ENCODE results near the gene LRP11. TPM values are rescaled to one million over a fixed set of nuclear protein-coding genes. Genes with fewer than 3 reads are reported as not detected.
A peak's percentile ranks its signal among the peaks of the same experiment; 100 is the strongest.

The LRP11 gene
- total and polyA plus RNA-seq, 2 of the 13 experiments (the other 11 are each of a cell fraction or from before 2014, with no cell fraction given): 32.4 to 48.9 TPM

DNA sequence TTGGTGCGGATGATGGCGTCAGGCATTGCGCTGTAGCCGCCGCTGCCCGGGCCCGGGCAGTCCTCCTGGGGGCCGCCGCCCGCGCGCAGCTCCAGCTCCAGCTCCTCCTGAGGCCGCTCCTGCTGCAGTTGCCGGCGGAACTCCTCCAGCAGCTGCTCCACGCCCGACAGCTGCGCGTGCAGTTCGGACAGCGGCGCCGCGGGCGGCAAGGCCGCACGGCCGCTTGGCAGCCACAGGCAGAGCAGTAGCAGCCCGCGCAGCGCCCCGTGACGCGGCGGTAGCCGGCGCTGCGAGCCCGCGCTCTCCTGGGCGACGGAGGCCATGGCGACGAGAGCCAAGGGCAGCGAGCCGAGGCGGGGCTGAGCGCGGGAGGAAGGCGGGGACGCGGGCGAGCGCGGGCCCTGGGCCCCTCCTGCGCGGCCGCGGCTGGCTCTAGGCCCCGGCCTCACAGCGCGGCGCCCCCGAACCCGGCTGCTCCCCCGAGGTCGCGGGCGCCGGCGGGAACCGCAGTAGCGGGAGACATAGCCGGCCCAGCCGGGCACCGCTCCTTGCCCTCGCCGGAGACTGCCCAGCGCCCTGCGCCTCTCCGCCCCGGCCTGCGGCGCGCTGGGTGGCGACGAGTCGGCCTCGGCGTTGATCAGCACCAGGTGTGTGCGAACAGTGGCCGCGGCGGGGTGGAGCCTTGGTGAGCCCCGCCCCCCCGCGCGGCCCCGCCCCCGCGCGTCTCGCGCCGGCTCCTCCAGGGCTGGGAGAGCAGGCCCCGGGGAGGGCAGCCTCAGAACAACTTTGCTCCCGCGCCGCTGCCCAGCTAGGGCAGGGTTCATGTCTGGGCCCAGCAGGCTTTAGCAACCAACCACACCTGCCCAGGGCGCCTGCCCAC lies at the start of gene LRP11 (continued):
- TF ChIP-seq SRSF1 (optimal IDR thresholded peaks at IDR 0.05; ENCODE audit: low read depth, low read length): no peak
- 0 out of 2 replicates have a peak, but pooled peaks have one; percentile 57 for TF ChIP-seq ZNF280B (CRISPR knock-in tag; IDR thresholded peaks at IDR 0.05; ENCODE audit: borderline replicate concordance)
- 0 out of 2 replicates have a peak, but pooled peaks have one; percentile 32 for TF ChIP-seq ZFP37 (CRISPR knock-in tag; IDR thresholded peaks at IDR 0.05; ENCODE audit: borderline replicate concordance)
- TF ChIP-seq ZNF883 (CRISPR knock-in tag; IDR thresholded peaks at IDR 0.05; ENCODE audit: not compliant biosample characterization): no peak
- TF ChIP-seq TIGD3 (CRISPR knock-in tag; IDR thresholded peaks at IDR 0.05; ENCODE audit: borderline replicate concordance): no peak
- TF ChIP-seq, protein P1, sequence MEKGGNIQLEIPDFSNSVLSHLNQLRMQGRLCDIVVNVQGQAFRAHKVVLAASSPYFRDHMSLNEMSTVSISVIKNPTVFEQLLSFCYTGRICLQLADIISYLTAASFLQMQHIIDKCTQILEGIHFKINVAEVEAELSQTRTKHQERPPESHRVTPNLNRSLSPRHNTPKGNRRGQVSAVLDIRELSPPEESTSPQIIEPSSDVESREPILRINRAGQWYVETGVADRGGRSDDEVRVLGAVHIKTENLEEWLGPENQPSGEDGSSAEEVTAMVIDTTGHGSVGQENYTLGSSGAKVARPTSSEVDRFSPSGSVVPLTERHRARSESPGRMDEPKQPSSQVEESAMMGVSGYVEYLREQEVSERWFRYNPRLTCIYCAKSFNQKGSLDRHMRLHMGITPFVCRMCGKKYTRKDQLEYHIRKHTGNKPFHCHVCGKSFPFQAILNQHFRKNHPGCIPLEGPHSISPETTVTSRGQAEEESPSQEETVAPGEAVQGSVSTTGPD (CRISPR knock-in tag; IDR thresholded peaks at IDR 0.05): no peak
- TF ChIP-seq DNMT1 (CRISPR knock-in tag; IDR thresholded peaks at IDR 0.05): no peak; the same call in 1 of the 2 replicates
- TF ChIP-seq, protein P2, sequence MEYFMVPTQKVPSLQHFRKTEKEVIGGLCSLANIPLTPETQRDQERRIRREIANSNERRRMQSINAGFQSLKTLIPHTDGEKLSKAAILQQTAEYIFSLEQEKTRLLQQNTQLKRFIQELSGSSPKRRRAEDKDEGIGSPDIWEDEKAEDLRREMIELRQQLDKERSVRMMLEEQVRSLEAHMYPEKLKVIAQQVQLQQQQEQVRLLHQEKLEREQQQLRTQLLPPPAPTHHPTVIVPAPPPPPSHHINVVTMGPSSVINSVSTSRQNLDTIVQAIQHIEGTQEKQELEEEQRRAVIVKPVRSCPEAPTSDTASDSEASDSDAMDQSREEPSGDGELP (IDR thresholded peaks at IDR 0.05; ENCODE audit: borderline replicate concordance, low read depth): peak; percentile 39; the same call in 1 of the 2 replicates
- TF ChIP-seq XRCC5 (optimal IDR thresholded peaks at IDR 0.05; ENCODE audit: low read length): no peak
- TF ChIP-seq HNRNPLL (IDR thresholded peaks at IDR 0.05; ENCODE audit: low read depth, low read length, poor library complexity, severe bottlenecking): peak; percentile 44
- TF ChIP-seq ZNF446 (CRISPR knock-in tag; IDR thresholded peaks at IDR 0.05): peak; percentile 90
- TF ChIP-seq REPIN1 (CRISPR knock-in tag; IDR thresholded peaks at IDR 0.05; ENCODE audit: borderline replicate concordance, low read depth): peak; percentile 3; the same call in 1 of the 2 replicates
- TF ChIP-seq PITX1 (CRISPR knock-in tag; IDR thresholded peaks at IDR 0.05): no peak; the same call in 1 of the 2 replicates
- 0 out of 2 replicates have a peak, but pooled peaks have one; percentile 55 for TF ChIP-seq ZBTB46 (CRISPR knock-in tag; IDR thresholded peaks at IDR 0.05; ENCODE audit: borderline replicate concordance)
- TF ChIP-seq ZNF629 (CRISPR knock-in tag; conservative IDR thresholded peaks at IDR 0.05): 0 out of 2 replicates have a peak, but pooled peaks have one; percentile 11
- peak; percentile 56; the same call in 1 of the 2 replicates for TF ChIP-seq FOXK1 (CRISPR knock-in tag; IDR thresholded peaks at IDR 0.05; ENCODE audit: borderline replicate concordance, low read depth)
- TF ChIP-seq NBN (conservative IDR thresholded peaks at IDR 0.05): no peak
- TF ChIP-seq ZNF780A (CRISPR knock-in tag; IDR thresholded peaks at IDR 0.05): peak; percentile 59; the same call in 1 of the 2 replicates
- no peak for TF ChIP-seq TRIM24 (CRISPR knock-in tag; IDR thresholded peaks at IDR 0.05)
- TF ChIP-seq ONECUT2 (CRISPR knock-in tag; IDR thresholded peaks at IDR 0.05): no peak
- no peak for TF ChIP-seq ZNF207 (IDR thresholded peaks at IDR 0.05; ENCODE audit: borderline replicate concordance)
